Measurements from ENCODE around the gene DNAH6.
"Not testable (repeated sequence)": the region's sequence is repeated elsewhere in the genome, so short reads cannot be mapped to it uniquely, and the experiment has no call there.

The DNAH6 gene

DNA sequence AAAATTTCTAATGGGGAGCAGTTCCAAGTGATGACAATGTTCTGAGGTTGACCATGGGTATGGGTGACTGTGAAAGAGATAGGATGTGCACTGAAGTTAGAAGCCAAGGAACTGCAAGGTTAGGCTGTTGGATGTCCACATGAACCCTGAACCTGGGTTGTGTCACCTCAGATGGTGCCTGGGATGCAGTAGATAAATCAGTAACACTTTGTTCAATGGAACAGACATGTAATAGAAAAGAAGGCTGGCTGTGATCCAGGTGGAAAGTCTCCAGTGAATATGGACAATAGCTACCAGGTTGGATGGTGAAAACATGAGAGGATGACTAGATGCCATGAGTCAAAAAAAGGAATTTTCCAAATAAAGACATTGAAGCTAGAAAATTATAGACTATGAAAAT is 233.1 kb downstream of the DNAH6 start:
- no peak for DNase-seq (ENCODE audit: low spot score)

DNA sequence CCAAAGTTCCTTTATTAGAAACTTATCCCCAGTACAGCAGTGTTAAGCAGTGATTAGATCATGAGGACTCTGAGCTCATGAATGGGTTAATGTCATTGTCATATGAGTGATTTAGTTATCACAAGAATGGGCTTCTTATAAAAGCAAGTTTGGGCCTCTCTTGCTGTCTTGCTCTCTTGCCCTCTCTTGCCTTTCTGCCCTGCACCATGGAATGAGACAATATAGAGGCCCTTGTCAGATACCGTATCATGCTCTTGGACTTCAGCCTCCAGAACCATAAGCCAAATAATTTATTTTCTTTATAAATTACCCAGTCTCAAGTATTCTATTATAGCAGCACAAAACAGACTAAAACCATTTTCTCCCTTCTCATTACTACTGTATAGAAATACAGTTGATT is 238.8 kb downstream of the DNAH6 start:
- no peak for DNase-seq (ENCODE audit: low spot score)

DNA sequence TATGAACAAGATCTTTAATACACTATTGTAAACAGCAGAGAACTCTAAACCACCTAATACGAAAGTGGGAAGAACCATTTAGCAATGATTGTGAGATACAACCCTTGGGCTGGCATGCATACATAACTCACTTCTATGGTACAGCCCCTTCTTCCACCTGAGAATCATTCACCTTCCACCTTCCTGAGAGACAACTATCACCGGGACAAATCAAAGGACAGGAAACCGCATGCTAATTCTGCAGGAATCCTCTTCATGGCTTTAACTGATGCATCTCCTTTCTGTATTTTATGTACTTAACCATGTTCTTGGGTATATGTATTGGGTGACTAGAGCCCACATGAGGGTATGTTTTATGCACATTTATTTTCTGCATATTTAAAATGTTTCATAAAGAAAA is 241.3 kb downstream of the DNAH6 start:
- DNase-seq (ENCODE audit: low spot score): no peak

DNA sequence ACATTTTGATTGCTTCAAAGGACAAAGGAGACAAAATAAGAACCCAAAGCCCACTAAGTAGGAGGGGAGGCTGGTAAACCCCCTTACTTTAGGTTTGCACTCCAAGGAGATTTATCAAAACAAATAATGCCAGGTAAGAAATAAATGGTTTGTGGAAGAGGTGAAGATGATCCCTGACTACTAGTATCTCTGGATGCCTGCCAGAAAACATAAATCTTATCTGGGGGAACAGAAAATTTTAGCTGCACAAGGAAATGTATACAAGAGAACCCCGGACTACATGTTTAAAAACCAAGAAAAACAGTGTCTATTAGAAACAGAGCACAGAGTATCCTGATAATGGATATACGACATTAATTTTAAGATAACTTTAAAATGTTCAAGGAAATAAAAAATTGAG is 250.5 kb downstream of the DNAH6 start:
- DNase-seq (ENCODE audit: low spot score): no peak

DNA sequence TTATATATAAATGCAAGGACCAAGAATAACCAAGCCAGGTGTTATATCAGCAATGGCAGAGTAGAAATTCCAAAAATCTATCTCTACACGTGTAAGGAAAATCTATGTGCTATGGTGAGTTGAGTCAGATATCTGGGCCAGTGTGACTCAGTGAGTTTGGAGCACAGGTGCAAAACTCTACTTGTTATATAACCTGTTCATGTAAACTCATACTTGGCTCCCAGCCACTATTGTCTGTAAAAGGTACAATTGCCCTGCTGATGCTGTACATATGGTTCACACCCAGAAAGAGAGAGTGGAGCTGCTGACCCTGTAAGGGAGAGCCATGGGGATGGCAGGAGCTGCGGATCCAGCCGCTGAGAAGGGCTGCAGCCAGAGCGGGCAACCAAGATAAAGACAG is 252.5 kb downstream of the DNAH6 start:
- DNase-seq (ENCODE audit: low spot score): peak; percentile 25

DNA sequence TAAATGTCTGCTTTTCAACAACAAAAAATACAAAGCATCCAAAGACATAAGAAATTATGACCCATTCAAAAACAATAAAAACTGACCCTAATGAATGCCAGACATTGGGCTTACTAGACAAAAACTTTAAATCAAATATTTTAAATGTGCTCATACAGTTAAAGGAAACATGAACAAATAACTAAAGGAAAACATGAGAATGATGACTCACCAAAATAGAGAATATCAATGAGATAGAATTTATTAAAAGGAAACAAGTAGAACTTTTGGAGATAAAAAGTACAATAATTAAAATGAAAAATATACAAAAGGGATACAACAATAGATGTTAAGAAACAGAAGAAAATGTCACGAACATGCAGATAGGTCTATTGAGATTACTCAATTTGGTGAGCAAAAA is 254.0 kb downstream of the DNAH6 start:
- DNase-seq (ENCODE audit: low spot score): no peak

DNA sequence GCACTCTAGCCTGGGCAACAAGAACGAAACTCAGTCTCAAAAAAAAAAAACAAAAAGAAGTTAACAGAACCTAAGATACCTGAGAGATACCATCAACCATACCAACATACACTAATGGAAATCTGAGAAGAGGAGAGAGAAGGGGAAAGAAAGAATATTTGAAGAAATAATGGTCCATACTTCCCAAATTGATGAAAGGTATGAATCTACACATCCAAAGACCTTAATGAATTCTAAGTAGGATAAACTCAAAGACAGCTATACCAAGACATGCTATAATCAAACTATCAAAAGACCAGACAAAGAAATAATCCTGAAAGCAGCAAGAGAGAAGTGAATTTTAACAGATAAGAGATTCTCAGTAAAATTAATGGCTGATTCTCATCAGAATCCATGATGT is 255.0 kb downstream of the DNAH6 start:
- DNase-seq (ENCODE audit: low spot score): no peak

DNA sequence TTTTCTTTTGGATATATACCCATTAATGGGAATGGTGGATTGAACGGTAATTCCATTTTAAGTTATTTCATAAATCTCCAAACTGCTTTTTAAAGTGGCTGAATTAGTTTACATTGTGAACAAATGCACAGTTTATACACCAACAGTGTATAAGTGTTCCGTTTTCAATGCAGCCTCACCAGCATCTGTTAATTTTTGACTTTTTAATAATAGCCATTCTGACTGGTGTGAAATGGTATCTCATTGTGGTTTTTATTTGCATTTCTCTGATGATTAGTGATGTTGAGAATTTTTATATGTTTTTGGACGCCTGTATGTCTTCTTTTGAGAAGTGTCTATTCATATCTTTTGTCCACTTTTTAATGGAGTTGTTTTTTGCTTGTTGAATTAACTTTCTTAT is 257.3 kb downstream of the DNAH6 start:
- DNase-seq (ENCODE audit: low spot score): not testable (repeated sequence)

DNA sequence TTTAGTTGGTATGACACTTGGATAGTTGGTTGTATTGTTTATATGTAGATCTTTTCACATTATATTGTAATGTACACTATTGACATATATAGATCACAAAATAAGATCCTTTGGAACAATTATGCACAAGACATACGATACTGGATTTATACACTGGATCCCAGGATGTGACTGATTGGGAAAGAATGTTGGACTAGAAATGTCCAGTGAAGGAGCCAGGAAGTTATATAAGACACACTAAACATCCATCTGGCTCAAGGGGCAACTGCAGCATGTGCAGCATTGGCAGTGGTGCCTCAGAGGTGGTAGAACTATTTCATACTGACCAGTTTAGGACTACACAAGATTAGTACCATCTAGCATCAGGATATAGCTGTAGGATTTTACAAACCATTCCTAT is 259.7 kb downstream of the DNAH6 start:
- peak; percentile 33 for DNase-seq (ENCODE audit: low spot score)

DNA sequence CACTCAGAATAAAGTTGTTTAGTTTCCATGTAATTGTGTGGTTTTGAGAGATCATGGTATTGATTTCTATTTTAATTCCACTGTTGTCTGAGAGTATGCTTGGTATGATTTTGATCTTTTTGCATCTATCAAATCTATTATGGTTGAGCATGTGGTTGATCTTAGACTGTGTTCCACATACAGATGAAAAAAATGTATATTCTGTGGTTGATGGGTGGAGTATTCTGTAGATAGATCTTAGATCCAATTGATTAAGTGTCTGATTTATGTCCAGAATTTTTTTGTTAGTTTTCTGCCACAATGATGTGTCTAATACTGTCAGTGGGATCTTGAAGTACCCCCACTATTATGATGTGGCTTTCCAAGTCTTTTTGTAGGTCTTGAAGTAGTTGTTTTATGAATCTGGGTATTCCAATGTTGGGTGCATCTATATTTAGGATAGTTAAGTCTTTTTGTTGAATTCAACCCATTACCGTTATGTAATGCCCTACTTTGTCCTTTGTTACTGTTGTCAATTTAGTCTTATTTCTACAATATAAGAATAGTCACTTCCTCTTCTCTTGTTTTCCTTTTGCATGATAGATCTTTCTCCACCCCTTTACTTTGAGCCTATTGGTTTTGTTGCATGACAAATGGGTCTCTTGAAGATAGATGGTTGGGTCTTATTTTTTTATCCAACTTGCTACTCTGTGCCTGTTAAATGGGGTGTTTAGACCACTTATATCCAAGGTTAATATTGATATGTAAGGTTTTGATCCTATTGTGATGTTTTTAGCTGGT is 262.8 kb downstream of the DNAH6 start:
- DNase-seq (ENCODE audit: low spot score): no peak

DNA sequence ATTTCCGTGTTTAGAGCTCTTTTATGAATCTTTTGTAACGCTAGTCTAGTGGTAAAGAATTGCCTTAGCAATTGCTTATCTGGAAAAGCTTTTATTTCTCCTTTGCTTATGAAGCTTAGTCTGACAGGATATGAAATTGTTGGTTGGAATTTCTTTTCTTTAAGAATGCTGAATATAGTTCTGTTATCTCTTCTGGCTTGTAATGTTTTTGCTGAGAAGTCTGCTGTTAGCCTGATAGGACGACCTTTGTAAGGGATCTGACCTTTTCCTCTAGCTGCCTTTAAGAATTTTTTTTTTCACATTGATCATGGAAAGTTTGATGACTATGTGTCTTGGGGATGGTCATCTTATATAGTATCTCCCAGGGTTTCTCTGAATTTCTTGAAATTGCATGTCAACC is 263.5 kb downstream of the DNAH6 start:
- no peak for DNase-seq (ENCODE audit: low spot score)

DNA sequence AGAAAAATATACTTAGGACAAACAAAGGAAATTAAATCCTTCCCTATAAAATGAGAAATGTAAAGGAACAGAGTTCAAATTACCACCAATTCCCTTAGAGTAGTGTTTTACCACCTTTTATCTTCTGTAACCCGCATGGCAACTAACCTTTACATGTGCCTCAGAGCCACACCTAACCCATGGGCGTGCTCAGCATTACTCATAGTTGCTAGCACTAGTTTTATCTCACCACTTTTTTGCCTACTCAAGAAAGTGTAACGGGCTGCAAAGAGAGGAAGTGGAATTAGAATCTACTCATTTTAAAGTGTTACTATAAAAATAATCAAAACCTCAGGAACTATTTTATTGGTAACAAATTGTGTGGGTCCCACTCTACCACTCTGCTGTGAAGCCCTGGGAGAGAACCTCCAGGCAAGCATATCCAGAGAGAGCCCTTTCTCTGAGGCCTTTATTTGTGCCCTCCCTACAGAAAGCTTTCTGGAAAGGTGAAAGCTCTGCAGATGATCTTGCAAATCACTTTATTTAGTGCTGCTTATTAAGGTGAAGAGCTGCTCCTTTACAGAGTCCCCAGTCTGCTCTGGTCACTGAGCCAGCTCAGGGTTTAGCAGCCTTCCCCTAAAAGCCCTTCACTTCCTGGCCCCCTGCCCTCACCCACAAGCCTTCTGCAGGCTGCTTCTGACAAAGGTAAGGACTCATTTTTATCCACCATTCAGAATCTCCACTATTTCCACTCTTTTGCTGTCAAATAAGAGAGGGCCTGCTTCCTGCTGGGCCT is 265.8 kb downstream of the DNAH6 start:
- DNase-seq (ENCODE audit: low spot score): peak; percentile 48

DNA sequence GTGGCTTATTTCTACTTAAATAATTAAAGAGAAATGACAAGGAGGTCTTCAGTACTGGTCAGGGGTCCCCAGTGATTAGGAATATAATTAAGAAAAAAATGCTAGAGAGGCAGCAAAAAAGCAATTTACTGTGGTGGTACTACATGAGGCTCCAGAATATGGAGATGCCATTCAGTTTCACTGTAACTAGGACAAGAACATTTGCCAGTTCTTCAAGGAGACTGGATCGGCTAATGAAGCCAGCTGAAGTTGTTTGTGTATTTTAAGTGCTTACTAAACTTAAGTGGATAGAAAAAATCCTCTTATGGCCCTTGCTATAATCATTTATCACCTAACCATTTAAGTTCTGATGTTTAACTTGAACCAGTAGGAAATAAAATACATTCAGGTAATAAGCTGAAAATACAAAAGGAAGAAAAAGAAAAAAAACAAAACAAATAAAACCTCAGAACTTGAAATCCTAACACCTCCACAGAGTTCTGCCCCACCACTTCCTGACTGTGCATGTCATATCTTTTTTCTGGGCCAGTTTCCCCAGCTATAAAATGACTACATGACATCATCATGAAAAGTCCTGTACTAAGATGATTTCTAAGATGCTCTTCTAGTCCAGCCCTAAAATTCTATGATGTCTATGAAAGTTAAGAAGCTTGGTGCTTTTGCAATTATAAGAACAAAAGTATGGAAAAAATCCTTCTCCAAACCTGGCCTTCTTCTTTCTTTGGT is 266.6 kb downstream of the DNAH6 start:
- no peak for DNase-seq (ENCODE audit: low spot score)

DNA sequence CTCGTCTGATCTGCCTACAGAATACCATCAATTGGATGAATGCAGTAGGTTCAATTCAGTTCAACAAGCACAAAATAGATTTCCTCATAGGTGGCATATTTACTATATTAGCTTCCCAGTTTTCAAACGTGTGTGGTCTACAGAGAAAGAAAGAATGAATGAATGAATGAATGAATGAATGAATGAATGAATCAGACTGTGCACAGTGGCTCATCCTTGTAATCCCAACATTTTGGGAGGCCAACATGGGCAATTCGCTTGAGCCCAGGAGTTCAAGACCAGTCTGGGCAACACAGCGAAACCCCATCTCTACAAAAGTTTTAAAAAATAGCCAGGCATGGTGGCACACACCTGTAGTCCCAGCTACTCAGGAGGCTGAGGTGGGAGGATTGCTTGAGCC is 269.7 kb downstream of the DNAH6 start:
- no peak for DNase-seq (ENCODE audit: low spot score)

DNA sequence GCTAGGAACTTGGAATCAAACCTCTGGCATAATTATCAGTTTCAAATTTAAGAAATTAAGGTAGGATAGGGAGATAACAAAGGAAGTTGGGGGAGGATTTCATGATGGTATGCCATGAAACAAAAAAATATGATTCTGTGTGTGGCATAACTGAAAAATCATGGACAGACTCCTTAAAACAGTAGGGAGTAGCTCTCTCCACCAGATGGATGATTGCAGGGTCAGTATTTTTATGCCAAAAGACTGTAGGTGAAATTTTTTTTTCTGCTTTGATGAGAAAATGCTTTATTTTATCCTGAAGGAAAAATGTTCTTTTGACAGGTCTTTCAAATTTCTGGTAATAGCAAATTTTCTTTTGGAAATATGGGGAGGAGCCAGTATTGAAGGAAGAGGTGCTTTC is 270.3 kb downstream of the DNAH6 start:
- no peak for DNase-seq (ENCODE audit: low spot score)

DNA sequence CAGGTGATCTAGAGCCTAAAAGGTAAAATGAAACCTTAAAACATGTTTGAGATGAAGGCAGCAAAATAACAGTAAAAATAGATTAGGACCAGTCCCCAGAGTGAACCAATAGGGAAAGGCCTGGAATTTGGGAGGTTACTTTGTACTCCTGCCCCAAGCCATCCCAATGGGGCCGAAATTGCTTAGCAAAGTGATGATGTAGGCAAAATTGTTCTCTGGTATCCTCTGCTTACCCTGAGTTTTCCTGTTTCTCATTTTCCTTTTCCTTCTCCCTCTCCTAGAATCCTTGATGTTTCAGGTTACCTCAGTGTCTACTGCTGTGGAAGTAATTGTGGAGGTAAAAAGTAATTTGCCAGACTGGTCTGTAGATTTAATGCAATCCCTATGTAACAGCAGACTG is 271.7 kb downstream of the DNAH6 start:
- DNase-seq (ENCODE audit: low spot score): no peak

DNA sequence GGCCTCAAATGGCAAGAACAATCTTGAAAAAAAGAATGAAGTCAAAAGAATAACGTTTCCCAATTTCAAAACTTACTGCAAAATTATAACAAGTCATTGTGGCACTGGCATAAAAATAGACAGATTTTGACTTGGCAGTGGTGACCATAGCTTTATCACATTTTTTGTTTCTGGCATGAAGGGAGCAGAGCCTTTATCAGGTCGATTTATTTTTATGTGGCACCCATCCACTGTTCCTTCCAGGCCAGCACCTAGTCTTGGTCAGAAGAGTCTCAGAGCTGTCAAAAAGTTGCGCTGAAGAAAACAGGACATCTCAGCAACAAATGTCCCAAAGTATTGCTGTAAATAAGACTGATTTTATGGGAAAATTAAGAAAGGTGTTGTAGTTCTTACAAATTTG is 272.2 kb downstream of the DNAH6 start:
- no peak for DNase-seq (ENCODE audit: low spot score)

DNA sequence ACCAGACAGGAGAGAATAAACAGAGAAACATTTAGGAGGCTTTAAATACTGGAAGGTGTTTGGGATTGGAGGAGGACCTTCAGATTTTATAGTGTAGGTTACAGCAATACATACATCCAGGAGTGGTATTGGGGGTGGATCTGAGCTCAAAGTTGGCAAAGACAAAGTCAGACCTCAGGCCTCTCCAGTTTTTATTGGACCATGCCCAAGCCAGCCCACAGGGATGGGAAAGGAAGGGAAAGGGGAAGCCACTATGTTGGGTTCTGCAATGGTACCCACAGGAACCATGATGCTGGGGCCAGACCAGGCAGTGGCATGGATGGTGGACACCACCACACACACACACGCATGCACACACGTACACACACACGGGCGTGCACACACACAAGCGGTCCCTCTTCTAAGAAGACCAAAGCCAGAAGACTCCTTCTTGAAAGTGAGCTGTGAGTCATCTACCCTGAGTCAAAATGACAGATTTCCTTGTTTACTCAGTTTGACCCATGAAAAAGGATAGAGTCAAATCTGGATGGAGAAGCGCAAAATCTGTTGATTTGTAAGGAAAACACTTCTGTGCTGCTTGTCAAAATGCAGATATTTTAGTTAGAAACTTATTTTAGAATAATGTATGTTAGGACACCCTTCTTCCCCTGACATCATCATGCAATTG is 276.7 kb downstream of the DNAH6 start:
- peak; percentile 8 for DNase-seq (ENCODE audit: low spot score)

DNA sequence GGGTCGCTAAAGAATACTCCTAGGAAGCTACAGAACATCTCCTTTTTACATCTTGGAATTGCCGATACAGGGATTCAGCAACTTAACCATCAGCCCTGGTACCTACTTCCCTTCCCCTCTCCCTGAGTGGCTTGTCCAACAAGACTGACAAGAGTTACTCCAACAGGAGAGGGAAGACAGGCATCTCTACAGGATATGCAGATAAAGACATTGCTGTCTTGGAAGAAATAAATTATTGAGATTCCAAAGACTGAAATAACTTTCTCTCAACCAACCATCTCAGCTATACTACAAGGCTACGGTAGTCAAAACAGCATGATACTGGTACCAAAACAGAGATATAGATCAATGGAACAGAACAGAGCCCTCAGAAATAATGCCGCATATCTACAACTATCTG is 277.3 kb downstream of the DNAH6 start:
- DNase-seq (ENCODE audit: low spot score): no peak

DNA sequence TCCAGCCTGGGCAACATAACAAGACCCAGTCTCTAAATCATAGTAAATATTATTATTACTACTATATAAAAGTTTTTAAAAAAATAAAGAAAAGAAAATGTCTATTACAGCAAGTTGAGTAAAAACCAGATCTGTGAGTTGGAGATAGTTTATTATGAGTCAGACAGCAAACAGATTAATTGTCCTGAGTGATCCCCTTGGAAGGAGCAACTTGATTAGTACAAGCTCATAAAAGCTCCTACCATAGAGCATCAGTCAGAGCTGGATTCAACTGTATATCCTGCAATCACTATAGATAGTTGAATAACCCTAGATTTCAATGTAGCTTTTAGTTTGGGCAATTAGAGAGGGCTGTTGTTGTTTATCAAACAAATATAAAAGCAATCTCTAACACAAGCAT is 280.5 kb downstream of the DNAH6 start:
- no peak for DNase-seq (ENCODE audit: low spot score)

DNA sequence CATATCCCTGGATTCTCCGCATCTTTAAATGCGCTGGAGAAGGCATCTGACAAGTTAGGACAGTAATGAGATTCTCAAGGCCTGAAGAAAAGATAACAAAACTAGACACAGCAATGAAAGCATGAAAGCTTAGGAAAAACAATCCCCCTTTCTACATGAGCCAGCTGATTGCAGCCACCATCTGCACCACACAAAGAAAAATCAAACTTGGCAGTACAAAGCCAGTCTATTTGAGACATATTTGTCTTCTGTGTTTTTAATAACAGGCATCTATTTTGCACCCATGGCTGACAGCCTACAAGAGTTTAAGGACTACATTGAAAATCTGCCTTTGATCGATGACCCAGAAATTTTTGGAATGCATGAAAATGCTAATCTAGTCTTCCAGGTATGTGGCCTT is 281.0 kb downstream of the DNAH6 start:
- no peak for DNase-seq (ENCODE audit: low spot score)

DNA sequence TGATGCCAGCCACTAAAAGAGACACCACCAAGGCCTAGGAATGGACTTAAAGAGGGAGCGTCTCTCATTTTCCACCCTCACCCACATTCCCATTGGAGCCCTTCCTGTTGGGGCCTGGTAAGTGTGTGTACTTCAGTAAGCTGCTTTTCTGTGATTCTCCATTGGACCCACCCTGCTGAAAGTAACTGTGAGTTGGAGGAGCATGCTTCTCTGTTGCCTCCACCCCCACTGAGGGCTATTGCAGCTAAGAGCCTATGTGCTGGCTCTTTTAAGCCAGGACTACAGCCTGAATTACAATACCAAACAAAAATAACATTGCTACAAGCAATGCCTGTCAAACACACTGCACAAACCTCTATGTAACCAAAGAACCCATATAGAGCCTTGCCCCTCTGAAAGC is 283.5 kb downstream of the DNAH6 start:
- DNase-seq (ENCODE audit: low spot score): no peak

All from kidney tubule cell (primary cell).